Colon (tissue), 2 donors: ENCODE results near the gene CELF4.

Experiments
- FAIRE-seq: peaks from 2 replicates; lab custom pipeline; 2012; peaks lifted over from hg19 to GRCh38; lab: Jason Lieb, UNC
- donor health status: control.
- donor health status: control.

CELF4 gene

GRCh38 chr18:37409878-37410277 is 155.7 kb downstream of the CELF4 start:
- FAIRE-seq, result no peak

- no peak for FAIRE-seq
Measured at GRCh38 chr18:37408676-37409265, 156.8 kb downstream of the CELF4 start.

- no peak for FAIRE-seq
Measured at GRCh38 chr18:37407571-37407970, 158.0 kb downstream of the CELF4 start.

GRCh38 chr18:37405772-37406171 is 159.8 kb downstream of the CELF4 start:
- no peak for FAIRE-seq

GRCh38 chr18:37405229-37405628 is 160.4 kb downstream of the CELF4 start:
- FAIRE-seq, result no peak

GRCh38 chr18:37403788-37404187 is 161.8 kb downstream of the CELF4 start:
- no peak for FAIRE-seq

GRCh38 chr18:37403100-37403781 is 162.4 kb downstream of the CELF4 start:
- no peak for FAIRE-seq

GRCh38 chr18:37402735-37403099 is 162.9 kb downstream of the CELF4 start:
- FAIRE-seq, result no peak

- no peak for FAIRE-seq
Measured at GRCh38 chr18:37400802-37401201, 164.8 kb downstream of the CELF4 start.

GRCh38 chr18:37398248-37398920 is 167.2 kb downstream of the CELF4 start:
- no peak for FAIRE-seq

- FAIRE-seq, result no peak
Measured at GRCh38 chr18:37397814-37398213, 167.8 kb downstream of the CELF4 start.

- no peak for FAIRE-seq
Measured at GRCh38 chr18:37396971-37397720, 168.5 kb downstream of the CELF4 start.

- no peak for FAIRE-seq
Measured at GRCh38 chr18:37395631-37396030, 170.0 kb downstream of the CELF4 start.

GRCh38 chr18:37395138-37395537 is 170.5 kb downstream of the CELF4 start:
- no peak for FAIRE-seq

- no peak for FAIRE-seq
Measured at GRCh38 chr18:37394610-37394965, 171.0 kb downstream of the CELF4 start.

GRCh38 chr18:37393945-37394609 is 171.5 kb downstream of the CELF4 start:
- no peak for FAIRE-seq

GRCh38 chr18:37393221-37393827 is 172.3 kb downstream of the CELF4 start:
- FAIRE-seq, result no peak

- FAIRE-seq, result no peak
Measured at GRCh38 chr18:37392648-37393047, 172.9 kb downstream of the CELF4 start.

- no peak for FAIRE-seq
Measured at GRCh38 chr18:37391698-37392548, 173.7 kb downstream of the CELF4 start.

- no peak for FAIRE-seq
Measured at GRCh38 chr18:37391156-37391555, 174.4 kb downstream of the CELF4 start.

GRCh38 chr18:37390687-37391086 is 174.9 kb downstream of the CELF4 start:
- no peak for FAIRE-seq
